ENCODE results near the gene TBC1D5.

DNA sequence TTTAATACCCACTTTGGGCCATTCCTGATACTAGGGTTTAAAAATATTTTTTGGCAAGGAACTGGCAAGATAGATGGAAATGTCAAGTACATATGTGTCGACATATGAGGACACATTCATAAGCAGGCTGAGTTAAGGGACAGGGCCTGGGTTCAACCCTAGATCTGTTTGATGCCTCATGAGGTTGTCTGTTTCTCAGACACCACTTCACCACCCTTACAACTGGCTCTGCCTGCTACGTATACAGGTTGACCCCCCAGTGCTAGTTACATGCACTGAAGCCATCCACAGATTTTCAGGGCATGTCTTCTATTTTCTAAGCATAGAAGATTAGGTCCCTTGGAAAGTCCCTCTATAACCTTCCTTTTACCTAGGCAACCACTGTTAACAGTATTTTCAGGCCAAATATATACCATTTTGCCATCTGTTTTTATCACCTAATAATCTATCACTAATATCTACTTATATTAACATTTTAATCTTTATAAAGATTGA, 561.0 kb downstream of the TBC1D5 start:
- TF ChIP-seq CTCF (IDR thresholded peaks at IDR 0.05) (no peak), POLR2A (IDR thresholded peaks at IDR 0.05) (no peak)
